GM12891 (cell line): ENCODE measurements around the gene PROM2.

Experiments used
- POLR2A ChIP-seq: IDR thresholded peaks from 2 replicates; pipeline ENCODE4 v1.6.1; 2011; ENCODE audit warnings: low read depth, low read length, control low read depth
- POLR2AphosphoS5 ChIP-seq: IDR thresholded peaks from 2 replicates; pipeline ENCODE4 v1.6.1; 2011; ENCODE audit warnings: low read depth, low read length, control low read depth

GRCh38 chr2:95314964-95315611, 40.8 kb downstream of the PROM2 start:
- TF ChIP-seq POLR2A (no peak), POLR2AphosphoS5 (no peak)
